CD4-positive, alpha-beta T cell (primary cell): ENCODE data around the gene DACT2. TPM values are rescaled to one million over a fixed set of nuclear protein-coding genes. Genes with fewer than 3 reads are reported as not detected.

Source experiments
- ATAC-seq: fragments of 200-7000 bp; cut with Tn5 transposase; one replicate; pipeline ENCODE4 v1.10.0; 2022; ENCODE audit warnings: mild to moderate bottlenecking; ENCODE audit not compliant: poor library complexity
- CTCF ChIA-PET: fragments of 350-600 bp; sonication (Branson Sonifier 250); formaldehyde crosslinking; loops from one replicate; lab custom pipeline; 2021; ENCODE audit warnings: antibody characterized with exemption, inconsistent platforms; lab: Charles Lee
- POLR2A ChIA-PET: fragments of 350-600 bp; sonication (Branson Sonifier 250); formaldehyde crosslinking; loops from one replicate; lab custom pipeline; 2021; ENCODE audit warnings: antibody characterized with exemption, inconsistent platforms; lab: Charles Lee
- DNase-seq, 14 experiments: peaks; one replicate each; pipeline ENCODE4 v3.0.0-alpha.2; 2013 to 2020; ENCODE audit warnings: mixed read lengths in 2 of 14
- H3K27ac ChIP-seq, 2 donors: one replicate each; pipeline versions ENCODE4 v1.5.1 to v1.7.0; 2013; ENCODE audit warnings: low read length in 2 of 2, low read depth in 1 of 2, mild to moderate bottlenecking in 1 of 2
- H3K27me3 ChIP-seq, 2 experiments: 1 replicate in 1 of 2; 2 replicates in 1 of 2; pipeline versions ENCODE4 v1.6.1 to v1.7.0; 2013; ENCODE audit warnings: low read length in 2 of 2, control low read depth in 1 of 2, mild to moderate bottlenecking in 1 of 2, moderate library complexity in 1 of 2; ENCODE audit not compliant: insufficient read depth in 2 of 2, control insufficient read depth in 1 of 2
- H3K36me3 ChIP-seq: one replicate; pipeline ENCODE4 v1.6.1; 2013; ENCODE audit warnings: low read length, control low read depth; ENCODE audit not compliant: insufficient read depth
- H3K4me1 ChIP-seq: one replicate; pipeline ENCODE4 v1.6.1; 2013; ENCODE audit warnings: low read length, control low read depth; ENCODE audit not compliant: insufficient read depth
- H3K4me3 ChIP-seq: one replicate; pipeline ENCODE4 v1.5.1; 2013; ENCODE audit warnings: mild to moderate bottlenecking, low read length, moderate library complexity
- H3K9me3 ChIP-seq, 2 experiments: 1 replicate in 1 of 2; 2 replicates in 1 of 2; pipeline versions ENCODE4 v1.6.1 to v1.7.0; 2013; ENCODE audit warnings: low read length in 2 of 2, mild to moderate bottlenecking in 2 of 2, control low read depth in 1 of 2, moderate library complexity in 1 of 2; ENCODE audit not compliant: control insufficient read depth in 1 of 2, insufficient read depth in 1 of 2
- H3K27ac Mint-ChIP-seq: one replicate; pipeline ENCODE4 v1.8.0; 2020; ENCODE audit warnings: mixed read lengths
- H3K27me3 Mint-ChIP-seq: one replicate; pipeline ENCODE4 v1.8.0; 2021; ENCODE audit warnings: mixed read lengths
- H3K36me3 Mint-ChIP-seq: one replicate; pipeline ENCODE4 v1.8.0; 2021; ENCODE audit warnings: low read depth, mixed read lengths
- H3K4me1 Mint-ChIP-seq: one replicate; pipeline ENCODE4 v1.8.0; 2021; ENCODE audit warnings: low read depth, mixed read lengths
- H3K4me3 Mint-ChIP-seq: one replicate; pipeline ENCODE4 v1.8.0; 2020; ENCODE audit warnings: mild to moderate bottlenecking, mixed read lengths
- H3K9me3 Mint-ChIP-seq: one replicate; pipeline ENCODE4 v1.8.0; 2020; ENCODE audit warnings: mixed read lengths
- CTCF ChIP-seq: fragments of 200-600 bp; IDR thresholded peaks from one replicate; pipeline ENCODE4 v1.8.0; 2022; ENCODE audit warnings: antibody characterized with exemption, mild to moderate bottlenecking
- intact Hi-C, 2 experiments: fragments of 100-400 bp; cut with DNase I in 1 of 2; cut with micrococcal nuclease in 1 of 2; formaldehyde crosslinking; loops; one replicate each; pipeline versions ENCODE4 v1.15.1 to v1.9.0; 2023 to 2025; cut with DNase I, micrococcal nuclease
- total RNA-seq, 174 experiments: library from RNA in 2 of 174; stranded (reverse) in 2 of 174; gene quantifications; one replicate each; pipeline ENCODE4 v1.2.3 and lab custom pipeline; 2021 to 2026

Gene DACT2
- total RNA-seq, 2 experiments from 2014 or later: not detected

GRCh38 chr6:168286116-168286515 lies 33.5 kb downstream of the DACT2 start:
- ATAC-seq: no peak
- H3K27me3 ChIP-seq: no peaks in the 10 kb centered on the region
- ChIA-PET CTCF (no interaction called here), POLR2A (no interaction called here)
- no peaks in the 10 kb centered on the region for H3K36me3 ChIP-seq
- no peak for TF ChIP-seq CTCF
- Mint-ChIP-seq H3K9me3 (no peaks in the 10 kb centered on the region), H3K4me3 (no peak overlapping the region), H3K4me1 (peaks cover 9% of the 10 kb centered on the region), H3K27ac (no peak overlapping the region), H3K27me3 (peaks cover 13% of the 10 kb centered on the region), H3K36me3 (no peaks in the 10 kb centered on the region)
- no peak overlapping the region for H3K27ac ChIP-seq
- DNase-seq: no peak
- no peak overlapping the region for H3K4me3 ChIP-seq
- peaks cover 0 to 12% of the 10 kb centered on the region in 2 experiments for H3K9me3 ChIP-seq
- intact Hi-C loops: no loop called here
- H3K4me1 ChIP-seq: no peaks in the 10 kb centered on the region

GRCh38 chr6:168285456-168285855 lies 34.1 kb downstream of the DACT2 start:
- no peaks in the 10 kb centered on the region for H3K36me3 ChIP-seq
- CTCF ChIA-PET: no interaction called here

GRCh38 chr6:168284187-168284586 lies 35.4 kb downstream of the DACT2 start:
- H3K36me3 Mint-ChIP-seq: no peaks in the 10 kb centered on the region
- POLR2A ChIA-PET: no interaction called here
- DNase-seq (no peak), ATAC-seq (no peak)
- TF ChIP-seq CTCF: no peak
- intact Hi-C loops: no loop called here
- no peak overlapping the region for H3K27ac Mint-ChIP-seq
- Histone ChIP-seq H3K4me3 (no peak overlapping the region), H3K36me3 (no peaks in the 10 kb centered on the region), H3K4me1 (no peaks in the 10 kb centered on the region), H3K9me3 (peaks cover 0 to 21% of the 10 kb centered on the region in 2 experiments), H3K27ac (no peak overlapping the region), H3K27me3 (no peaks in the 10 kb centered on the region)
- H3K4me3 Mint-ChIP-seq: no peak overlapping the region
- peaks cover 9% of the 10 kb centered on the region for H3K4me1 Mint-ChIP-seq
- peaks cover 13% of the 10 kb centered on the region for H3K27me3 Mint-ChIP-seq
- CTCF ChIA-PET: no interaction called here
- no peaks in the 10 kb centered on the region for H3K9me3 Mint-ChIP-seq

More at GRCh38 chr6:168285456-168285855, 34.1 kb downstream of the DACT2 start:
- ATAC-seq: no peak
- H3K4me1 Mint-ChIP-seq: peaks cover 9% of the 10 kb centered on the region
- peak in 1 of 14 experiments; percentile 25 for DNase-seq
- no peak overlapping the region for H3K27ac Mint-ChIP-seq
- Histone ChIP-seq H3K27ac (no peak overlapping the region), H3K27me3 (no peaks in the 10 kb centered on the region), H3K4me3 (no peak overlapping the region), H3K9me3 (peaks cover 0 to 15% of the 10 kb centered on the region in 2 experiments), H3K4me1 (no peaks in the 10 kb centered on the region)
- intact Hi-C loops: no loop called here
- H3K9me3 Mint-ChIP-seq: no peaks in the 10 kb centered on the region
- H3K27me3 Mint-ChIP-seq: peaks cover 13% of the 10 kb centered on the region
- no peak for TF ChIP-seq CTCF
- POLR2A ChIA-PET: no interaction called here
- no peaks in the 10 kb centered on the region for H3K36me3 Mint-ChIP-seq
- no peak overlapping the region for H3K4me3 Mint-ChIP-seq
